NCI-H460 (cell line): ENCODE data around the gene PRELP. TPM values are rescaled to one million over a fixed set of nuclear protein-coding genes. Genes with fewer than 3 reads are reported as not detected.
A peak's percentile ranks its signal among the peaks of the same experiment; 100 is the strongest.
"Not testable (repeated sequence)": the region's sequence is repeated elsewhere in the genome, so short reads cannot be mapped to it uniquely, and the experiment has no call there.

Source experiments
- DNase-seq: peaks from one replicate; pipeline ENCODE4 v3.0.0-alpha.2; 2016; ENCODE audit warnings: low read depth; ENCODE audit errors: extremely low read depth
- total RNA-seq: library from RNA; depleted of rRNA; stranded (reverse); fragments of >200 nt; shearing (Covaris generic); gene quantifications from 2 replicates; pipeline ENCODE4 v1.2.3, GENCODE V29; 2014

PRELP gene
- total RNA-seq, 1 experiment from 2014 or later: not detected

GRCh38 chr1:203504400-203505250 lies 29.0 kb downstream of the PRELP start:
- DNase-seq: peak; percentile 81

- DNase-seq: no peak
Measured at GRCh38 chr1:203505526-203506204, 30.1 kb downstream of the PRELP start.

- DNase-seq: no peak
Measured at GRCh38 chr1:203506858-203507626, 31.4 kb downstream of the PRELP start.

- DNase-seq: no peak
Measured at GRCh38 chr1:203507759-203508158, 32.2 kb downstream of the PRELP start.

GRCh38 chr1:203508463-203509073 lies 33.0 kb downstream of the PRELP start:
- no peak for DNase-seq

- no peak for DNase-seq
Measured at GRCh38 chr1:203509135-203509534, 33.5 kb downstream of the PRELP start.

- DNase-seq: no peak
Measured at GRCh38 chr1:203511513-203511912, 35.9 kb downstream of the PRELP start.

GRCh38 chr1:203511930-203512329 lies 36.3 kb downstream of the PRELP start:
- DNase-seq: no peak

- DNase-seq: no peak
Measured at GRCh38 chr1:203512517-203512847, 36.9 kb downstream of the PRELP start.

- peak; percentile 67 for DNase-seq
Measured at GRCh38 chr1:203512848-203513584, 37.4 kb downstream of the PRELP start.

- DNase-seq: no peak
Measured at GRCh38 chr1:203513585-203514031, 38.0 kb downstream of the PRELP start.

- DNase-seq: no peak
Measured at GRCh38 chr1:203516184-203516583, 40.6 kb downstream of the PRELP start.

- no peak for DNase-seq
Measured at GRCh38 chr1:203516906-203517305, 41.3 kb downstream of the PRELP start.

GRCh38 chr1:203517426-203518110 lies 42.0 kb downstream of the PRELP start:
- no peak for DNase-seq

- DNase-seq: not testable (repeated sequence)
Measured at GRCh38 chr1:203518139-203518538, 42.5 kb downstream of the PRELP start.

GRCh38 chr1:203518541-203518940 lies 42.9 kb downstream of the PRELP start:
- DNase-seq: no peak

GRCh38 chr1:203519053-203519840 lies 43.6 kb downstream of the PRELP start:
- no peak for DNase-seq

GRCh38 chr1:203519896-203520295 lies 44.3 kb downstream of the PRELP start:
- no peak for DNase-seq

GRCh38 chr1:203520315-203520714 lies 44.7 kb downstream of the PRELP start:
- no peak for DNase-seq
